SK-N-SH (cell line): ENCODE results near the gene ZSCAN18. TPM values are rescaled to one million over a fixed set of nuclear protein-coding genes. Genes with fewer than 3 reads are reported as not detected.

Source experiments
- CTCF ChIA-PET: fragments of 300-600, 350-600 bp; formaldehyde crosslinking; extraction: SDS; loops from one replicate; lab custom pipeline; 2021; lab: Yijun Ruan, JAX
- POLR2A ChIA-PET: fragments of 350-600 bp; sonication (Branson Sonifier 250); formaldehyde crosslinking; extraction: SDS; loops from one replicate; lab custom pipeline; 2020; ENCODE audit warnings: antibody characterized with exemption, inconsistent platforms; lab: Yijun Ruan, JAX
- DNase-seq: peaks from one replicate; pipeline ENCODE4 v3.0.0; 2012
- H2AFZ ChIP-seq: fragments of 200-600 bp; sonication (generic); 2 replicates; pipeline ENCODE4 v1.8.1; 2016; ENCODE audit warnings: antibody characterized with exemption, mild to moderate bottlenecking, low read depth
- H3F3A ChIP-seq: fragments of 200-600 bp; sonication (generic); replicated peaks from 2 replicates; pipeline ENCODE3; 2016; ENCODE audit warnings: antibody characterized with exemption, mild to moderate bottlenecking; ENCODE audit not compliant: insufficient read depth
- H3K27ac ChIP-seq, 2 experiments: fragments of 200-500 bp in 1 of 2; fragments of 200-600 bp in 1 of 2; sonication (Bioruptor generic) in 1 of 2; sonication (generic), shearing (Covaris generic) in 1 of 2; 2 replicates each; pipeline versions ENCODE4 v1.5.1 to v1.6.1; 2014 to 2016; ENCODE audit warnings: low read depth in 2 of 2, inconsistent platforms in 1 of 2, low read length in 1 of 2, mild to moderate bottlenecking in 1 of 2, mixed read lengths in 1 of 2
- H3K27me3 ChIP-seq: fragments of 200-600 bp; sonication (generic), shearing (Covaris generic); 2 replicates; pipeline ENCODE4 v1.6.1; 2016; ENCODE audit warnings: mixed run types; ENCODE audit not compliant: insufficient read depth
- H3K36me3 ChIP-seq, 2 experiments: fragments of 200-500 bp in 1 of 2; fragments of 200-600 bp in 1 of 2; sonication (Bioruptor generic) in 1 of 2; sonication (generic) in 1 of 2; replicated peaks in 1 of 2; 2 replicates each; pipeline versions ENCODE3 to v1.5.1; 2014 to 2016; ENCODE audit warnings: low read length in 1 of 2, mild to moderate bottlenecking in 1 of 2; ENCODE audit not compliant: insufficient read depth in 2 of 2, control insufficient read depth in 1 of 2
- H3K4me1 ChIP-seq, 2 experiments: fragments of 200-500 bp in 1 of 2; fragments of 200-600 bp in 1 of 2; sonication (Bioruptor generic) in 1 of 2; sonication (generic), shearing (Covaris generic) in 1 of 2; 2 replicates each; pipeline versions ENCODE4 v1.5.1 to v1.6.1; 2014 to 2016; ENCODE audit warnings: low read depth in 1 of 2, low read length in 1 of 2, mixed run types in 1 of 2; ENCODE audit not compliant: insufficient read depth in 2 of 2, control insufficient read depth in 1 of 2
- H3K4me2 ChIP-seq: fragments of 200-600 bp; sonication (generic), shearing (Covaris generic); 2 replicates; pipeline ENCODE4 v1.6.1; 2017; ENCODE audit warnings: mixed run types
- H3K4me3 ChIP-seq, 2 experiments: fragments of 200-500 bp in 1 of 2; fragments of 200-600 bp in 1 of 2; sonication (Bioruptor generic) in 1 of 2; sonication (generic), shearing (Covaris generic) in 1 of 2; 2 replicates each; pipeline versions ENCODE4 v1.5.1 to v1.8.1; 2014 to 2016; ENCODE audit warnings: low read depth in 2 of 2, inconsistent platforms in 1 of 2, low read length in 1 of 2, mild to moderate bottlenecking in 1 of 2, mixed read lengths in 1 of 2, moderate library complexity in 1 of 2
- H3K79me2 ChIP-seq: fragments of 200-600 bp; sonication (generic); 2 replicates; pipeline ENCODE4 v1.8.1; 2017; ENCODE audit warnings: mild to moderate bottlenecking; ENCODE audit not compliant: insufficient read depth
- H3K9ac ChIP-seq: fragments of 200-600 bp; sonication (generic); 2 replicates; pipeline ENCODE4 v1.6.1; 2017; ENCODE audit warnings: mixed run types
- H3K9me2 ChIP-seq: fragments of 200-600 bp; sonication (generic); 2 replicates; pipeline ENCODE4 v1.6.1; 2017; ENCODE audit warnings: mixed run types
- H3K9me3 ChIP-seq: fragments of 200-600 bp; sonication (generic); 2 replicates; pipeline ENCODE4 v1.6.1; 2017; ENCODE audit warnings: mixed run types, mild to moderate bottlenecking, moderate library complexity
- H4K20me1 ChIP-seq: fragments of 200-600 bp; sonication (generic); 2 replicates; pipeline ENCODE4 v1.6.1; 2017; ENCODE audit warnings: mild to moderate bottlenecking, mixed run types; ENCODE audit not compliant: insufficient read depth
- EZH2phosphoT487 ChIP-seq: fragments of 200-600 bp; sonication (generic); IDR thresholded peaks from 2 replicates; pipeline ENCODE4 v1.6.1; 2017; ENCODE audit warnings: low read depth, mixed run types, mild to moderate bottlenecking, antibody characterized with exemption, moderate library complexity, borderline replicate concordance
- FOXJ3 ChIP-seq: sonication (generic); formaldehyde crosslinking; IDR thresholded peaks from 2 replicates; pipeline ENCODE4 v1.5.1; 2020; ENCODE audit warnings: mild to moderate bottlenecking, missing genetic modification reagents
- FOXM1 ChIP-seq: IDR thresholded peaks from 2 replicates; pipeline ENCODE4 v1.4.0; 2012; ENCODE audit warnings: low read depth, mild to moderate bottlenecking
- MXI1 ChIP-seq: IDR thresholded peaks from 2 replicates; pipeline ENCODE4 v1.6.1; 2012; ENCODE audit warnings: mild to moderate bottlenecking, low read depth, low read length, improper control_type of control experiment
- NRF1 ChIP-seq: IDR thresholded peaks from 2 replicates; pipeline ENCODE4 v1.6.1; 2012; ENCODE audit warnings: low read depth, mild to moderate bottlenecking, low read length
- POLR2AphosphoS5 ChIP-seq: IDR thresholded peaks from 2 replicates; pipeline ENCODE4 v1.6.1; 2012; ENCODE audit warnings: low read depth, low read length
- REST ChIP-seq: IDR thresholded peaks from 2 replicates; pipeline ENCODE4 v1.6.1; 2012; ENCODE audit warnings: mild to moderate bottlenecking, low read depth, low read length, moderate library complexity
- RFX5 ChIP-seq: IDR thresholded peaks from 2 replicates; pipeline ENCODE4 v1.6.1; 2012; ENCODE audit warnings: mild to moderate bottlenecking, improper control_type of control experiment, low read length
- RXRA ChIP-seq: IDR thresholded peaks from 2 replicates; pipeline ENCODE4 v1.4.0; 2012; ENCODE audit warnings: low read depth, mild to moderate bottlenecking, borderline replicate concordance
- SIN3A ChIP-seq: IDR thresholded peaks from 2 replicates; pipeline ENCODE4 v1.6.1; 2012; ENCODE audit warnings: low read depth, mild to moderate bottlenecking, low read length, moderate library complexity, borderline replicate concordance
- SMC3 ChIP-seq: IDR thresholded peaks from 2 replicates; pipeline ENCODE4 v1.6.1; 2012; ENCODE audit warnings: low read depth, low read length, improper control_type of control experiment
- YY1 ChIP-seq: IDR thresholded peaks from 2 replicates; pipeline ENCODE4 v1.4.0; 2012; ENCODE audit warnings: low read depth, mild to moderate bottlenecking
- WGBS: methylation state at CpG from one replicate; pipeline ENCODE4 v1.1.6; 2017; ENCODE audit warnings: low lambda C conversion rate; 5-methylcytosine and 5-hydroxymethylcytosine counted together
- polyA plus RNA-seq, 3 experiments: library from polyadenylated mRNA; depleted of rRNA; stranded (reverse); fragments of >200 nt; gene quantifications; 2 replicates each; pipeline ENCODE4 v1.2.3, GENCODE V29; 2012
- TF ChIP-seq, protein P1 (sequence below): IDR thresholded peaks from 2 replicates; pipeline ENCODE4 v1.4.0; 2012; ENCODE audit warnings: low read depth, borderline replicate concordance
- TF ChIP-seq, protein P2 (sequence below): fragments of 150-350 bp; IDR thresholded peaks from 2 replicates; pipeline ENCODE4 v1.6.1; 2017; ENCODE audit warnings: antibody characterized with exemption, low read length, low read depth, borderline replicate concordance

The ZSCAN18 gene
- polyA plus RNA-seq, 1 of the 3 experiments (the other 2 are of a cell fraction) = 26.7 TPM

GRCh38 chr19:58091251-58091995, 6.6 kb downstream of the ZSCAN18 start (continued):
- TF ChIP-seq REST (no peak), NRF1 (no peak), FOXM1 (no peak)

- no peaks in the 10 kb centered on the region for H3K9me3 ChIP-seq
- H3K36me3 ChIP-seq = no peaks in the 10 kb centered on the region
- TF ChIP-seq RFX5 (no peak), EZH2phosphoT487 (no peak), FOXJ3 (no peak), POLR2AphosphoS5 (no peak), RXRA (no peak), MXI1 (no peak), FOXM1 (no peak), SIN3A (no peak), YY1 (no peak), NRF1 (no peak), SMC3 (no peak)
- TF ChIP-seq, protein P1, sequence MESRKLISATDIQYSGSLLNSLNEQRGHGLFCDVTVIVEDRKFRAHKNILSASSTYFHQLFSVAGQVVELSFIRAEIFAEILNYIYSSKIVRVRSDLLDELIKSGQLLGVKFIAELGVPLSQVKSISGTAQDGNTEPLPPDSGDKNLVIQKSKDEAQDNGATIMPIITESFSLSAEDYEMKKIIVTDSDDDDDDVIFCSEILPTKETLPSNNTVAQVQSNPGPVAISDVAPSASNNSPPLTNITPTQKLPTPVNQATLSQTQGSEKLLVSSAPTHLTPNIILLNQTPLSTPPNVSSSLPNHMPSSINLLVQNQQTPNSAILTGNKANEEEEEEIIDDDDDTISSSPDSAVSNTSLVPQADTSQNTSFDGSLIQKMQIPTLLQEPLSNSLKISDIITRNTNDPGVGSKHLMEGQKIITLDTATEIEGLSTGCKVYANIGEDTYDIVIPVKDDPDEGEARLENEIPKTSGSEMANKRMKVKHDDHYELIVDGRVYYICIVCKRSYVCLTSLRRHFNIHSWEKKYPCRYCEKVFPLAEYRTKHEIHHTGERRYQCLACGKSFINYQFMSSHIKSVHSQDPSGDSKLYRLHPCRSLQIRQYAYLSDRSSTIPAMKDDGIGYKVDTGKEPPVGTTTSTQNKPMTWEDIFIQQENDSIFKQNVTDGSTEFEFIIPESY = no peak
- TF ChIP-seq, protein P2, sequence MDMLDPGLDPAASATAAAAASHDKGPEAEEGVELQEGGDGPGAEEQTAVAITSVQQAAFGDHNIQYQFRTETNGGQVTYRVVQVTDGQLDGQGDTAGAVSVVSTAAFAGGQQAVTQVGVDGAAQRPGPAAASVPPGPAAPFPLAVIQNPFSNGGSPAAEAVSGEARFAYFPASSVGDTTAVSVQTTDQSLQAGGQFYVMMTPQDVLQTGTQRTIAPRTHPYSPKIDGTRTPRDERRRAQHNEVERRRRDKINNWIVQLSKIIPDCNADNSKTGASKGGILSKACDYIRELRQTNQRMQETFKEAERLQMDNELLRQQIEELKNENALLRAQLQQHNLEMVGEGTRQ = no peak
- H4K20me1 ChIP-seq = no peaks in the 10 kb centered on the region
- H3K79me2 ChIP-seq = no peaks in the 10 kb centered on the region
- H3K4me3 ChIP-seq = no peak overlapping the region; a peak in 1 of 4 replicates
- no peaks in the 10 kb centered on the region for H3K4me1 ChIP-seq
- H3F3A ChIP-seq = no peaks in the 10 kb centered on the region
- H3K9me2 ChIP-seq = no peaks in the 10 kb centered on the region
- no peak overlapping the region for H3K9ac ChIP-seq
- 82% methylated on average over 13 of the region's 16 CpGs for WGBS
- POLR2A ChIA-PET = no interaction called here
- no peak overlapping the region for H2AFZ ChIP-seq
- CTCF ChIA-PET = no interaction called here
- no peak for DNase-seq
- no peak overlapping the region for H3K4me2 ChIP-seq
- no peaks in the 10 kb centered on the region for H3K27me3 ChIP-seq
- no peak overlapping the region for H3K27ac ChIP-seq
Observed at GRCh38 chr19:58089846-58090245, 8.2 kb downstream of the ZSCAN18 start.
